ENCODE measurements around the gene STRA6.

Gene STRA6

DNA sequence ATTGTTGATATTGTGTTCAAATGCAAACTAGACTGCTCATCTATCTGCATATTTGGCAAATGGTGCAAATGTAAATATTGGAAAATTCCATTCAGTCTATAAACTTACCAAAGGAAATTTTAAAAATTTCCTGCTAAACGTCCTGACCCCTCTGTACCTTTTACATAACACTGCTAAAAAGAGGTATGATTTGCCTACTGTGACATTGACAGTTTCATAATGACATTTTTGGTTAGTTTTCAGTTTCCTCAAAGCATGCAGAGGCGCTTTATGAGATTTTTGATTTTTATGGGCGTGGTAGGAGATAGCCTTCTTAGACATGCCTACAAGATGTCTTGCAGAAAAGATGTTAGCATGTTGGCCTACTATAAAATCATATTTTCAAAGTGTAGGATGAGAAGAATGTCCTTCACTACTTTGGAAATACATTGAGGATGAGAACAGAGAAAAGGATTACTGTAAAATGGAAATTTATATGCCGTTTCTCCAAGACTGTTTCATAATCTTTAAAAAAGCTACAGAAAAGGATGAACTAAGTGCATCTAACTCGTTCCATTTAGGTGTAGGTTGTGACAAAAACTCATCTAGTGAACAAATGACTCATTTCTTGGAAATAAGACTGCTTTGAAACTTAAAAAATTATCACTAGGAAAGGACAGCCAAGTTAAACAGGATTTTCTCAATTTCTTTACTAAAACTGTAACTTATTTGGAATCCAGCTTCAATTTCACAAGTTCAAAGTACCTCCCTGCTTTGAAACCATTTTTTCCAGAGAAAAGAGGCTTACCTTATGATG is 43.5 kb downstream of the STRA6 start:
- no peak for DNase-seq

DNA sequence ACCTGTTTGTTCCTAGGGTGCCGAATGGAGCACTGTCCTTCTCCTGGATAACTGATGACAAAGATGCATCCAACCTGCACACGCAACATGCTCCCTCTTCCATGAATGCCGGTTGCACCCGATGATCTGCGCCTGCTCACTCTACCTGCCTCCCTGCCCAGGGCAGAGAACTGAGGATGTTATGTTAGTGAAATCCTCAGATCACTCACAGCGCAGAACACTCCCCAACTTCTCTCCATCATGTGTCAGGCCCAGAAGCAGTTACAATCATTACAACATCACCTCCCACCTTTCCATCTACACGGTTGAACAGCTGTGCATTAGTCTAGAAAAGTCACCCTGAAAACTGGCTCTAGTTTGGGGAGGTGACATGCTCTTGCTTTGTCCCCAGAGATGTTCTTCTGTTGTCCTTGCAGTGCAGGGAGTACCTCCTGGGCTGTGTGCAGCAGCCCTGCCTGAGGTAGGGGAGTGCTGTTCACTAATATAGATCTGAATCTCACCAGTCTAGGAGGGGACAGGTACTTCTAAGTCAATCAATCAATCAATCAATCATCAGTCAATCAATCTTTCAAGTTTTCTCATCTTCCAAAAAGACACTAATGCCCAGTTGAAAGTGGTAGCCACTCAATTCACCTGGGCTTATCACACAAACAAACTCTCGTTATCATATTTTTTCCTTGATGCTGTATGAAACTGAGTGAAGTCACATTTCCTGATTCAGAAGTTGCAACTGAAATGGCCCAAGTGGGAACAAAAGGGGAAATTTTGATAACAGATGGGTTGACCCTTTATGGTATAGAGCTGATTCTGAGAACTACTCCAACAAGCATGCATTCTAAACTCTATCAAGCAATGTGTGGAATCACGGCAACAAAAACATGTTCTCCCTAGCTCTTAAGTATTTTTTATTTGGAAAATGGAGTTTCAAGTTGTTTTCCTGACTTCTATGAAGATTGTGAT is 44.4 kb downstream of the STRA6 start:
- no peak for DNase-seq

DNA sequence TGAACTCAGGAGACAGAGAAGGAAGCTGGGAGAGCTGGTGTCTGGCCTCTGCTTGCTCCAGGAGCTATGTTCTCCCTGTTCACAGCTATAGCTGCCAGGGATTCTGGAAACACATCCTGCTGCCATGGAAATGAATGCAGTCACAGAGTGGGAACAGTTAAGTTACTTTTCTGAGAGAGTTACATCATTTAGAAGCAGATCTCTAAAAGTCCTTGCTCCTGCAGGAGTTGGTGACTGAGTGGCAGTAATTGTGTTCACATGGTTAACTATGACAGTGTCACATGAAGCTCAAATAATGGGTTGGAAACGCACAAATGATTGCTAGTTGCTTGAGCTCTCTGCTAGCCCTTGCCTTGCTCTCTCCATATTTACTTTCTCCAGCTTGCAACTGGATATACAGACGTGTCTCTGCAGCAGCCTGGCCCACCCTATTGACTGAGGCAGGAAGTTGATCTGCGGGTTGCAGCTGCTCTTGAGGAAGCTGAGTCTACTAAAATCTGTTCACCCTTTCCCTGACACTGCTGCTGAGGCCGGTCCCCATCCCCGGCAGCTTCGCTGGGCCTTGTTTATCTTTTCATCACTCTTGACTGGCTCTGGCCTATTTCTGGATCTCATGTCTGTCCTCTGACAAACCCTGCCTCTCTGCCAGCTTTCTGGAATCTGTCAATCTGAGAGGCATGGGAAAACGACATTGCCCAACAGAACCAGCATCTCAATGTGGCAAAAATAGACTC is 45.7 kb downstream of the STRA6 start:
- DNase-seq: no peak

DNA sequence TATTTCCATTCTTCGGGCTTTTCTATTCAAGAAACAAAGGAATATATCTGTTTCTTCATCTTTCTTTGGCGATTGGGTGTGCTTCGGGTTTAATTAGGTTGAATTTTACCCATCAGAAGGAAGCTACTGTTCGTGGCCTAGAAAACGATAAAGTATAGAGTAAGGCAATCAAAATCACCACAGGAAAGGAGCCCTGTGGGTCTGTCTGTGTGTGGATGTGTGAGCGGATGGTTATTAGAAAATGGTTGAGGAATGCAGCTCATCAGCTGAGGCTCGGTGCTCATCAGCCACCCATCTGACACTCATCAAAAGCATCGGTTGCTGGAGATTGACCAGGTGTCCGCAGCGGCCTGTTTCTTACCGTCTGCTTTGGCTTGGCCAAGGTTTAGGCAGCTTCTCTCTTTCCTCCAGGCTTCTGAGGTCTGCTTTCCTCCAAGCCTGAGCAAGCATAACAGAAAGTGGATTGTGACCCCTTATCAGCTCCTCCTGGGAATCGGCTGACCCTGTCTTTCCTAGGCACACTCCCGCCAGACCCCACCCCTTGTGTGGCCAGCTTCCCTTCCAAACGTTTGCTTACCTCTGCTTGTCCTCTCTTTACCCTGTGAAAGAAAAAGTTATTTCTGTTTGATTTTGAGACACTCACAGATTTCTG is 46.7 kb downstream of the STRA6 start:
- no peak for DNase-seq

- no peak for DNase-seq
Measured at GRCh38 chr15:74147051-74147450, 55.5 kb downstream of the STRA6 start.

GRCh38 chr15:74146277-74146800 is 56.2 kb downstream of the STRA6 start:
- no peak for DNase-seq

DNA sequence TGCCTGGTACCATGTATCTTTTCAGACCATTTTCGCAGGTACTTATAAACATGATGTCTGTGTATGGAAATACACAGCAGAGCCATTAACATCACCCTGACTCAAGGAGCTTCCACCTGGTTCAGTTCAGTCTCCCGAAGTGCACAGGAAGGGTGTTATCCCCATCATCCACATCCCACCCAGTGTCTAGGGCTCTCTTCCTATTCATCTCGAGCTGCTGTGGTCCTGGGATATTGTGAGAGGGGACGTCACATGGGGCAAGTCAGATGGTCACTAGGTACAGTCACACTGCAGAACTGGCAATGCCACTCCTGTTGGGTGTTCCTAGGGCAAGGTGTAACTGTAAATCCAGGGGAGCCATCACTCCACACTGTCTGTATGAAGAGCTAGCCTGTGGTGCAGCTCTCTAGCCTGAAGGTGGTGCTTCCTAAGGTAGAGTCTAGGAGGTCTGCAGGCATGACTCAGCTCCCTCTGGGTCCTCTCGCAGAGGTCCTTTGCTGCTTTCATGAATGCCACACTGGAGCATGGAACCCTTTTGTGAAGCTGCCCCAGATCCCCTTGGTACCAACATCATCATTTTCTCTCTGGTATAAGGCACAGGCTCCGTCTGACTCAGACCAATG is 58.3 kb downstream of the STRA6 start:
- DNase-seq: no peak

GRCh38 chr15:74141591-74141990 is 61.0 kb downstream of the STRA6 start:
- no peak for DNase-seq

DNA sequence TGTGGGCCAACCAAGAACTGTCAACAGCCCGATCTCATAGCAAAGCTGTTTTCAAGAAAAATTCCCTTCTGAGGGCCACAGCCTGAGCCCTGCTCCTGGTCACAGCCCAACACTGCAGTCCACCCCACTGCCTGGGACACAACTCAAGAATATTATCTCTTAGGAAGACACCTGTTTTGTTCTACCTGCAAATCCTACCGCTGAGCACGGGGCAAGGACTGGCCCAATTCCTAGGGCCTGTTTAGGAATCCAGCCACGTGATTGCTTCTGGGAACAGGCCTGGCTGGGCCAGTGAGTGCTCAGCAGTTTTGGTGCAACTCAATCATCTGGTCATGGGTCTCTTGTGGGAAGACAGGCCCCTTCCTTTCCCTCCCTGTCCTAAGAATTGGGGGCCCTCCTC is 63.9 kb downstream of the STRA6 start:
- no peak for DNase-seq

GRCh38 chr15:74137537-74137894 is 65.1 kb downstream of the STRA6 start:
- no peak for DNase-seq

GRCh38 chr15:74136814-74137536 is 65.6 kb downstream of the STRA6 start:
- no peak for DNase-seq

- no peak for DNase-seq
Measured at GRCh38 chr15:74136540-74136813, 66.1 kb downstream of the STRA6 start.

- no peak for DNase-seq
Measured at GRCh38 chr15:74135041-74135565, 67.5 kb downstream of the STRA6 start.

GRCh38 chr15:74134387-74135027 is 68.1 kb downstream of the STRA6 start:
- DNase-seq: no peak

- no peak for DNase-seq
Measured at GRCh38 chr15:74133694-74134386, 68.7 kb downstream of the STRA6 start.

GRCh38 chr15:74132681-74133651 is 69.6 kb downstream of the STRA6 start:
- no peak for DNase-seq

- DNase-seq: no peak
Measured at GRCh38 chr15:74131628-74132413, 70.8 kb downstream of the STRA6 start.
